ENCODE data around the gene AIFM1. TPM values are rescaled to one million over a fixed set of nuclear protein-coding genes. Genes with fewer than 3 reads are reported as not detected.

AIFM1 gene
- total and polyA plus RNA-seq, 2 donors (not counting 3 experiments of a cell fraction or from before 2014, with no cell fraction given): 23.7 to 29.7 TPM

DNA sequence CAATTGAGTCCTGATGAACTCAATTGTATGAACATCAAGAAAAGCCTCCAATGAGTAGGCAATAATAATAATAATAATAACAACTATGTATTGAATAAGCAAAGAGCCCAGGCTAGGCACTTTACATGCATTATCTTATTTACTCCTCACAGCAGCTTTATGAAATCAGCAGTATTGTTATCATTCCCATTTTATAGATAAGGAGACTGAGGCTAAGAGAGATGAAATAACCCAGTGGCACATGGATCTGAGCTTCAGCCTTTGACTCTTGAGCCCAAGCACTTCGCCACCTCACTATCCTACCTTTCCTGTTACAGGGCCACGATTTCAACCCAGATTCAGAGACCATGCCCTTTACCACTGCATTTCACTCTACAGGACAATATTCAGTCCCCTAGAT lies 9.3 kb upstream of the AIFM1 start:
- dilution Hi-C loops (cut with MboI; ENCODE audit: extremely low pct_ligation_motif_present, low sequenced_read_pairs): no loop called here

More for the DNA sequence above, 9.3 kb upstream of the AIFM1 start:
- Histone ChIP-seq H3K27me3 (ENCODE audit: control insufficient read depth in 2 of 2, insufficient read depth in 2 of 2, low read length in 2 of 2) (no peaks in the 10 kb centered on the region), H2AFZ (ENCODE audit: low read depth, low read length) (no peak overlapping the region), H4K20me1 (replicated peaks; ENCODE audit: control insufficient read depth, extremely low read depth, insufficient read depth, low read length) (no peaks in the 10 kb centered on the region), H3K27ac (ENCODE audit: insufficient read depth, low read depth, low read length) (no peak overlapping the region), H3K4me1 (ENCODE audit: control insufficient read depth, extremely low read depth, insufficient read depth, low read length) (peaks cover 26% of the 10 kb centered on the region), H3K9ac (replicated peaks; ENCODE audit: extremely low read depth, insufficient read depth, low read length) (no peak overlapping the region), H3K79me2 (ENCODE audit: control insufficient read depth, insufficient read depth, low read length) (no peaks in the 10 kb centered on the region), H3K4me3 (replicated peaks in 1 of 3; ENCODE audit: insufficient read depth in 1 of 3, low read depth in 1 of 3, low read length in 3 of 3) (no peak overlapping the region), H3K9me3 (replicated peaks; ENCODE audit: control insufficient read depth, insufficient read depth, low read length) (no peaks in the 10 kb centered on the region), H3K4me2 (ENCODE audit: insufficient read depth, low read length) (no peak overlapping the region), H3K9me1 (replicated peaks; ENCODE audit: control insufficient read depth, extremely low read depth, insufficient read depth, low read length) (no peaks in the 10 kb centered on the region), H3K36me3 (ENCODE audit: control insufficient read depth in 2 of 2, extremely low read depth in 1 of 2, insufficient read depth in 2 of 2, low read length in 2 of 2) (no peaks in the 10 kb centered on the region)
- ChIA-PET CTCF (no interaction called here), POLR2A (no interaction called here)
- DNase-seq (ENCODE audit: low read depth, low spot score): no peak
- no peak for FAIRE-seq
- TF ChIP-seq GATA2 (IDR thresholded peaks at IDR 0.05; ENCODE audit: insufficient read depth, insufficient read length, low read depth, low read length): no peak
- TF ChIP-seq EZH2 (IDR thresholded peaks at IDR 0.05; ENCODE audit: borderline replicate concordance, low read depth, low read length, severe bottlenecking): no peak
- TF ChIP-seq CTCF (IDR thresholded peaks at IDR 0.05; ENCODE audit: extremely low read depth in 1 of 2, insufficient read depth in 1 of 2, low read depth in 1 of 2, low read length in 2 of 2): no peak
- TF ChIP-seq JUN (IDR thresholded peaks at IDR 0.05; ENCODE audit: borderline replicate concordance, insufficient read depth, insufficient read length, low read depth): no peak
- no peak for TF ChIP-seq FOS (IDR thresholded peaks at IDR 0.05; ENCODE audit: borderline replicate concordance, insufficient read depth, low read length)
- TF ChIP-seq MYC (IDR thresholded peaks at IDR 0.05; ENCODE audit: low read depth, low read length): no peak
- TF ChIP-seq POLR2A (IDR thresholded peaks at IDR 0.05; ENCODE audit: low read depth, low read length): no peak
- no peak for TF ChIP-seq POLR2AphosphoS5 (IDR thresholded peaks at IDR 0.05; ENCODE audit: insufficient read depth, low read depth, low read length)
- no peak for TF ChIP-seq MAX (IDR thresholded peaks at IDR 0.05; ENCODE audit: insufficient read depth, insufficient read length)
- intact Hi-C loops (cut with micrococcal nuclease): no loop called here
- BruUV-seq (replicated peaks): no TSS peak

Data from endothelial cell of umbilical vein (primary cell).